ENCODE results near the gene SCAP.

DNA sequence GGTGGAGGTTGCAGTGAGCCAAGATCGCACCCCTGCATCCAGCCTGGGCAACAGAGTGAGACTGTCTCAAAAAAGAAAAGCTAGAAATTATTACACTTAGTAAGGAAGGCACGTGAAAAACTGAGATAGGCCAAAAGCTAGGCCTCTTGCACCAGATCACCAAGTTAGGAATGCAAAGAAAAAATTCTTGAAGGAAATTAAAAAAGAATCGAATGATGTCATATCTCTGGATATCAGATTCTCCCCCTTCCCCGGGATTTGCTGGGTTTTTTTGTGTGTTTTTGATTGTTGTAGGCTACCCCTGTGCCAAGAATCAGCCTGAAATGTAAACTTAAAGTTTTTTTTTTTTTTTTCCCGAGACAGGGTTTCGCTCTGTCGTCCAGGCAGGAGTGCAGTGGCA is 77.5 kb downstream of the SCAP start:
- no peak for TF ChIP-seq EZH2 (IDR thresholded peaks at IDR 0.05; ENCODE audit: borderline replicate concordance, low read depth, low read length, severe bottlenecking)
- TF ChIP-seq, protein P1, sequence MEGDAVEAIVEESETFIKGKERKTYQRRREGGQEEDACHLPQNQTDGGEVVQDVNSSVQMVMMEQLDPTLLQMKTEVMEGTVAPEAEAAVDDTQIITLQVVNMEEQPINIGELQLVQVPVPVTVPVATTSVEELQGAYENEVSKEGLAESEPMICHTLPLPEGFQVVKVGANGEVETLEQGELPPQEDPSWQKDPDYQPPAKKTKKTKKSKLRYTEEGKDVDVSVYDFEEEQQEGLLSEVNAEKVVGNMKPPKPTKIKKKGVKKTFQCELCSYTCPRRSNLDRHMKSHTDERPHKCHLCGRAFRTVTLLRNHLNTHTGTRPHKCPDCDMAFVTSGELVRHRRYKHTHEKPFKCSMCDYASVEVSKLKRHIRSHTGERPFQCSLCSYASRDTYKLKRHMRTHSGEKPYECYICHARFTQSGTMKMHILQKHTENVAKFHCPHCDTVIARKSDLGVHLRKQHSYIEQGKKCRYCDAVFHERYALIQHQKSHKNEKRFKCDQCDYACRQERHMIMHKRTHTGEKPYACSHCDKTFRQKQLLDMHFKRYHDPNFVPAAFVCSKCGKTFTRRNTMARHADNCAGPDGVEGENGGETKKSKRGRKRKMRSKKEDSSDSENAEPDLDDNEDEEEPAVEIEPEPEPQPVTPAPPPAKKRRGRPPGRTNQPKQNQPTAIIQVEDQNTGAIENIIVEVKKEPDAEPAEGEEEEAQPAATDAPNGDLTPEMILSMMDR (IDR thresholded peaks at IDR 0.05; ENCODE audit: borderline replicate concordance, extremely low read depth, low read length, poor library complexity, severe bottlenecking), result no peak

Data from DND-41 (cell line).